ENCODE results near the gene CTXND1.
A peak's percentile ranks its signal among the peaks of the same experiment; 100 is the strongest.

Gene CTXND1

DNA sequence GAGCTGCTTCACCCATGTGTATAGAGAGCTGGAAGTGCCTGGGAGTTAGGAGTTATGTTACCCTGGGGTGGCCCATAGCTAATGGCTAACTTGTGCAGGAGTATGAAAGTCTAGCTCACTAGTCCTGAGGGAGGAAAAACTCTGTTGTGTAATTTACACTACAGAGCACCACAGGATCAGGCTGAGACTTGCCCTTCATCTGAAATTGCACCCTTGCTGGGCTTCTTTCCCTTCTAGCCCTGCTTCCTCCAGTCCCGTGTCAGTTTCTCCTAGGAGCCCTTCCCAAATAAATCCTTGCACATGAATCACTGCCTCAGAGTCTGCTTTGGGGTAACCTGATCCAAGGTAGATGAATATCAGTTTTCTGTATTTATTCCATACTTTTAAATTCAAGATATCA, 40.0 kb downstream of the CTXND1 start:
- DNase-seq (ENCODE audit: low spot score in 2 of 2), result no peak
- H3K36me3 ChIP-seq (replicated peaks), result no peaks in the 10 kb centered on the region
- no peak overlapping the region for H3K4me3 ChIP-seq
- H3K9me3 ChIP-seq, result no peaks in the 10 kb centered on the region
- H3K4me1 ChIP-seq, result no peaks in the 10 kb centered on the region
- in situ Hi-C loops (cut with MboI; ENCODE audit: low sequenced_read_pairs), result no loop called here
- peaks cover 9% of the 10 kb centered on the region; the same call in 1 of the 2 replicates for H3K27me3 ChIP-seq (ENCODE audit: low read depth)

DNA sequence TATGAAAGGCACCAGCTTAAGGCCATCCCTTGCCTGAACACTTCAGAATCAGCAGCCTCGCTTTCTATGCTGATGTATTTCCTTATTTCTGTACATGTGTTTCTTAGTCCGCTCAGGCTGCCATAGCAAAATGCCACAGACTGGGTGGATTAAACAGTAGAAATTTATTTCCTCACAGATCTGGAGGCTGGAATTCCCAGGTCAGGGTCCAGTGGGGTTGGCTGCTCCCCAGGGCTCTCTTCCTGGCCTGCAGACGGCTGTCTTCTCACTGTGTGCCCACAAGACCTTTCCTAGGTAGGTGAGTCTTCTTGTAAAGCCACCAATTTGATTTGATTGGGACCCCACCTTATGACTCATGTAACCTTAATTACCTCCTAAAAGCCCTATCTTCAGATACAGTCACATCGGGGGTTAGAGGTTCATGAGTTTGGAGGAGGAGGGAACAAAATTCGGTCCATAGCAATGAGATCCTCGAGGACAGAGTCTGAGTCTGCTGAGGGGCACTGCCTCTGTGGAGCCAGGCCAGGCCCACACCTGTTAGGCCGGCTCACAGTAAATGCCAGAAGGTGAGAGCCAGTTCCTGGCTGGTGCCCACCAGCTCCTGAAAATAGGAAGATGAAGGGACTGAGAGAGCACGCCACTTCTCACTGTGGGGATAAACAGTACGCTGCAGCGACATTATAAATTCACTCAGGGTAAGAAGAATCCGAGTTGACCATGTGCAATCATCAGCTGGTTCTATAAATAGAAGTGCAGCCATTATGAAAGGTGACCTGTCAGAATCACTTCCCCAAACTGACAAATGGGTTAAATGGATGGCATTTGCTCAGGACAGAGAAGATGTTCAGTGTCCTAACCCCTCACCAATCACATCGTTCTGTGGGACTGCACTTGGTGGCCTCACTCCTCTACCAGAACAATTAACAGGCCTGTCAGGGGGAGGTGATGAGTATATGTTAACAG, 41.1 kb downstream of the CTXND1 start:
- Histone ChIP-seq H3K4me1 (no peaks in the 10 kb centered on the region), H3K9me3 (no peaks in the 10 kb centered on the region), H3K4me3 (no peak overlapping the region), H3K27me3 (ENCODE audit: low read depth) (peaks cover 14% of the 10 kb centered on the region), H3K36me3 (replicated peaks) (no peaks in the 10 kb centered on the region)
- in situ Hi-C loops (cut with MboI; ENCODE audit: low sequenced_read_pairs), result no loop called here
- DNase-seq (ENCODE audit: low spot score in 2 of 2), result no peak

GRCh38 chr15:80208758-80209734, 43.0 kb downstream of the CTXND1 start:
- Histone ChIP-seq H3K36me3 (replicated peaks) (no peaks in the 10 kb centered on the region), H3K9me3 (no peaks in the 10 kb centered on the region), H3K4me1 (no peaks in the 10 kb centered on the region), H3K4me3 (no peak overlapping the region), H3K27me3 (ENCODE audit: low read depth) (peaks cover 29% of the 10 kb centered on the region)
- DNase-seq (ENCODE audit: low spot score in 2 of 2), result no peak
- in situ Hi-C loops (cut with MboI; ENCODE audit: low sequenced_read_pairs), result no loop called here

DNA sequence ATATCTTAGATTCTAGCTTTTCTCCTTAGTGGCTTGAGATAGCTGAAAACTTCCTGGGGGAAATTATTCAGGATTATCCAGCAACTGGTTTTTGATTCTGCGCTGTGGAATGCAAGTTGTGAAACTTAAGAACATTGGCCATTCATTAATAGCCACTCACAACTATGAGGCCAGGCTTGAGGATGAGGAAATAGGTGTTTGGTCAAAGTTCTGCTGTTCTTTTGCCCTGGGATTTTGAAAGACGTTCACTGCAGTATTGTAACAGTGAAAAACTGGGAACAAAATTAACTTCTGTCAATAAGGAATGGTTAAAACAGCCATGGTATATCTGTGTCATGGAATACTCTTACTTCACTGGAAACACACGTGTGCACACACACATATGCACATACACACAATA, 44.1 kb downstream of the CTXND1 start:
- Histone ChIP-seq H3K4me1 (no peaks in the 10 kb centered on the region), H3K9me3 (no peaks in the 10 kb centered on the region), H3K36me3 (replicated peaks) (no peaks in the 10 kb centered on the region), H3K27me3 (ENCODE audit: low read depth) (peaks cover 33% of the 10 kb centered on the region), H3K4me3 (no peak overlapping the region)
- no peak for DNase-seq (ENCODE audit: low spot score in 2 of 2)
- in situ Hi-C loops (cut with MboI; ENCODE audit: low sequenced_read_pairs), result no loop called here

GRCh38 chr15:80204231-80204630, 47.8 kb downstream of the CTXND1 start:
- Histone ChIP-seq H3K4me3 (no peak overlapping the region), H3K36me3 (replicated peaks) (no peaks in the 10 kb centered on the region), H3K4me1 (no peaks in the 10 kb centered on the region), H3K9me3 (no peaks in the 10 kb centered on the region), H3K27me3 (ENCODE audit: low read depth) (peaks cover 30% of the 10 kb centered on the region)
- DNase-seq (ENCODE audit: low spot score in 2 of 2), result no peak
- in situ Hi-C loops (cut with MboI; ENCODE audit: low sequenced_read_pairs), result no loop called here

DNA sequence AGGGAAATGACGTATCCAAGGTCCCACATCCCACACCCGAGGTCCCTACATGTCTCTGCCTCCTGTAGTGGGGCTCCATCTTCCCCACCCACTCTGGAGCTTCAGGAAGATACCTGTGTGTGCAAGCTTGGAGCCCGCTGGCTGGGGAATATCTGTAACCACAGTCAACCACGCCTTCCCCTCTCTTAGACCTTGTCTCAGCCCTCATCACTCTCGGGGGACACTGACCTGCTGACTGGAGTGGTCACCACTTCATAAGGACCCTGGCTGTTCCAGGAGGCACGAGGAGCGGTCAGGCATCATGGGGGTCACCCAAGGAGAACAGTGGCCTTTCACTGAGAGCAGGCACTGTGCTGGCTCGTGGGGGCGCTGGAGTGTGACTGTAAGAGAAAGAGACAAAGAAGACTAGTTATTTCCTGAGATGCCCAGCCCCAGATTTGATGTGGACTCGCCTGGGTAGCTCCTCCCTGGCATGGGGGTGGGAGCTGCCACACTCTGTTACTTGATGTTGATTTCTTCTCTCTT, 48.6 kb downstream of the CTXND1 start:
- Histone ChIP-seq H3K4me1 (no peaks in the 10 kb centered on the region), H3K36me3 (replicated peaks) (no peaks in the 10 kb centered on the region), H3K27me3 (ENCODE audit: low read depth) (peaks cover 31% of the 10 kb centered on the region), H3K9me3 (no peaks in the 10 kb centered on the region), H3K4me3 (no peak overlapping the region)
- in situ Hi-C loops (cut with MboI; ENCODE audit: low sequenced_read_pairs), result no loop called here
- no peak for DNase-seq (ENCODE audit: low spot score in 2 of 2)

DNA sequence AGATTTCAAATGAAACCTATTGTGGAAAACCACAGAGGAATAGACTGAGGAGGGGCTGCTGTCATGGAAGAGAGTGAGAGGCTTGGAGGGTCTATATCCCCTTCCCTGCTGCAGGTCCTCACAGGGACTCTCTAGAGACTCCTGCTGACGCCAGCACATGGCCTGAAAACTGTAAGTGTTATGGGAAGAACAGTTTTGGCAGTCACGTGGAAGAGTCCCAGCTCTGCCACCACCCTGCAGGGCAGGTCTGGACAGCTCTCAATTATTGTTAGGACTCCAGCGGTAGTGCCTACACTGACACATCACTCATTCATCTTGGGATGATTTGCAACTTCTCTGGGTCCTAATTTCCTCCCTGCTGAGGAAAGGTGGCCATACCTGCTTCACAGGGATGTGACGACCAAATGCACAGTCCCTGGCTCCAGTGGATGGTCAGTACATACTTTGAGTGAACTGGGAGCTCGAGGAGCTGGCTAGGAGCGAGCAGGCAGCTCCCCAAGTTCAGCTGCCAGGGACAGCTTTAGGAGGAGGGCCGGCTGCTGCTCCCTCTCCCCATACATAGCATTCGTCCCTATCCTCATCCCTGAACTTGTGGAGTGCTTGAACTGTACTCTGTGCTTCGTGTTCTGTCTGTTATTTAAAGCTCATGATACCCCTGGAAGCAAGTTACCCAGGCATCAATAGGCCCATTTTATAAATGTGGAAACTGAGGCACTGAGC, 49.2 kb downstream of the CTXND1 start:
- in situ Hi-C loops (cut with MboI; ENCODE audit: low sequenced_read_pairs), result no loop called here
- H3K27me3 ChIP-seq (ENCODE audit: low read depth), result peaks cover 32% of the 10 kb centered on the region
- no peaks in the 10 kb centered on the region for H3K4me1 ChIP-seq
- H3K36me3 ChIP-seq (replicated peaks), result no peaks in the 10 kb centered on the region
- H3K4me3 ChIP-seq, result no peak overlapping the region
- H3K9me3 ChIP-seq, result no peaks in the 10 kb centered on the region
- DNase-seq (ENCODE audit: low spot score in 2 of 2), result no peak

- no peak for DNase-seq (ENCODE audit: low spot score in 2 of 2)
- no peaks in the 10 kb centered on the region for H3K4me1 ChIP-seq
- H3K36me3 ChIP-seq (replicated peaks), result no peaks in the 10 kb centered on the region
- in situ Hi-C loops (cut with MboI; ENCODE audit: low sequenced_read_pairs), result no loop called here
- no peak overlapping the region for H3K4me3 ChIP-seq
- no peaks in the 10 kb centered on the region for H3K9me3 ChIP-seq
- H3K27me3 ChIP-seq (ENCODE audit: low read depth), result peaks cover 29% of the 10 kb centered on the region
These were observed 50.0 kb downstream of the CTXND1 start for GRCh38 chr15:80202016-80202315.

DNA sequence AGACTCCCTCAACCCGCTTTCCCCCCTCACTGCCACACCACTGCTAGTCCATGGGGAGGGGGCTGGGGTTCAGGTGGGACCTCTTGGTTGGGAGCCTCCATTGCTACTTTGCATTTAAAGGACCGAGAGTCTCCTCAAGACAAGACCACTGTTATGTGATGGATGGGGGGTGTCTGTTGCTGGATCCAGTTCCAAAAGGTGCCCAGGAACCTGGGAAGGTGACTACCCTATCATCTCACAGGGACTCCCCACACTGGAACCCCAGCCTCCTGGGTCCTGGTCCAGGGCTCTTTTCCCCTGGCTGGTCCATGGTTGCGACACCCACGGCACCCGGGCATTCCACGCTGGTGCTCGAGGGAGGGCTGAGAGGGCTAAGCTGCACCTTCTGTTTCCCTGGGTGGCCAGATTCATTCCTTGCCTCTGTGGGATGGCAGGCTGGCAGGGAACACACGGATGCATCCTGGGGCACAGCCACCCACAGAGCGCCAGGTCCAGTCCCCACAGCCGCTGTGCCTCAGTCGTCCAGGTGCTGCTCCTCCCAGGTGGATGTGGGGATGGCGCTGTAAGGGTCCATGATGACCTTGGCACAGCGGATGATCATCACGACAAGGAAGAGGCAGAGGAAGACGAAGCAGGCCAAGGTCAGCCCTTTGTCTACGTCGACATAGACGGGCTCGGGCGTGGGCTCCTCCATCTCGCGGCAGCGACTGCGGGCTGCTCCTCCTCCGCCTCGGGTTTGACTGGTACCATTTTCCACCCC, 50.6 kb downstream of the CTXND1 start:
- no peaks in the 10 kb centered on the region for H3K36me3 ChIP-seq (replicated peaks)
- peak in 1 of 2 experiments; percentile 8 for DNase-seq (ENCODE audit: low spot score in 2 of 2)
- no peaks in the 10 kb centered on the region for H3K4me1 ChIP-seq
- in situ Hi-C loops (cut with MboI; ENCODE audit: low sequenced_read_pairs), result no loop called here
- H3K4me3 ChIP-seq, result no peak overlapping the region
- H3K27me3 ChIP-seq (ENCODE audit: low read depth), result peaks cover 25% of the 10 kb centered on the region
- H3K9me3 ChIP-seq, result no peaks in the 10 kb centered on the region

DNA sequence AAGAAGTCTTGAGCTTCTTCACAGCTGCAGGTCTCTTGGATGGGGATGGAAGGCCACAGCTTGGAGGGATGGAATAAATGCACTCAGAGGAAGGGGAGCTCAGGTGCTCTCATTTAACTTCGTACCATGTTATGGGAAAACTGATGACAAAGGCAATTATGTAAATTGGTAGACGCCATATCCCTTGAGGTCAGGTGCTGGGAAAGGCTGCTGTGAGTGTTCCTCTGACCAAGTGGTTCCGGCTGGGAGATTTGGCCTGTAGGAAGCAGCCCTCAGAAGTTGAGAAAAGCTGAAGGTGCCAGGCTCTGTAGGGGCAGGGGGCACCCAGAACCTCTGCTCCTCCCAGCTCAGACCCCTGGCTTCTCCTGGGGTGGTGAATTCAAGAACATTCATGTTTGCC, 52.1 kb downstream of the CTXND1 start:
- Histone ChIP-seq H3K36me3 (replicated peaks) (no peaks in the 10 kb centered on the region), H3K27me3 (ENCODE audit: low read depth) (peaks cover 13% of the 10 kb centered on the region), H3K4me1 (no peaks in the 10 kb centered on the region), H3K9me3 (no peaks in the 10 kb centered on the region), H3K4me3 (no peak overlapping the region)
- no peak for DNase-seq (ENCODE audit: low spot score in 2 of 2)
- in situ Hi-C loops (cut with MboI; ENCODE audit: low sequenced_read_pairs), result no loop called here

GRCh38 chr15:80199366-80199765, 52.6 kb downstream of the CTXND1 start:
- DNase-seq (ENCODE audit: low spot score in 2 of 2), result no peak
- Histone ChIP-seq H3K9me3 (no peaks in the 10 kb centered on the region), H3K4me1 (no peaks in the 10 kb centered on the region), H3K36me3 (replicated peaks) (no peaks in the 10 kb centered on the region), H3K4me3 (no peak overlapping the region), H3K27me3 (ENCODE audit: low read depth) (peaks cover 8% of the 10 kb centered on the region)
- in situ Hi-C loops (cut with MboI; ENCODE audit: low sequenced_read_pairs), result no loop called here

GRCh38 chr15:80194914-80195313, 57.1 kb downstream of the CTXND1 start:
- in situ Hi-C loops (cut with MboI; ENCODE audit: low sequenced_read_pairs), result no loop called here
- H3K4me1 ChIP-seq, result no peaks in the 10 kb centered on the region
- no peak overlapping the region for H3K4me3 ChIP-seq
- peaks cover 2% of the 10 kb centered on the region; the same call in 1 of the 2 replicates for H3K27me3 ChIP-seq (ENCODE audit: low read depth)
- peak in 1 of 2 experiments; percentile 2 for DNase-seq (ENCODE audit: low spot score in 2 of 2)
- no peaks in the 10 kb centered on the region for H3K36me3 ChIP-seq (replicated peaks)
- H3K9me3 ChIP-seq, result no peaks in the 10 kb centered on the region

DNA sequence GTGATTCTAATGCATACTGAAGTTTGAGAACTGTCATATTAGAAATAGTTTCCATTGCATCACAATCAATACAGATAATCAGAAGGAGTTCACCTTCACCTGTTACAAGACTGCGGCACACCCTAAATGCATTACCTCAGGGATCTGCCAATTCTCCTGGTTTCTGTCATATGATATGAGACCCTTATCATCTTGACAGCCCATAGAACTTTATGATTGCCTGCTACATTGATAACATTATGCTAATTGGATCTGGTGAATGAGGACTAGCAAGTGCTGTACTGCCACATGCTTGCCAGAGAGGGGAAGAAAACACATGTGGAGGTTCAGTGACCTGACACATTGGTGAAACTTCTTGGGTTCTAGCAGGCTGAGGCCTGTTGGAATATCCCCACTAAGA, 57.8 kb downstream of the CTXND1 start:
- no peaks in the 10 kb centered on the region for H3K36me3 ChIP-seq (replicated peaks)
- in situ Hi-C loops (cut with MboI; ENCODE audit: low sequenced_read_pairs), result no loop called here
- no peak overlapping the region for H3K4me3 ChIP-seq
- DNase-seq (ENCODE audit: low spot score in 2 of 2), result no peak
- H3K27me3 ChIP-seq (ENCODE audit: low read depth), result peaks cover 2% of the 10 kb centered on the region; the same call in 1 of the 2 replicates
- H3K9me3 ChIP-seq, result no peaks in the 10 kb centered on the region
- H3K4me1 ChIP-seq, result no peaks in the 10 kb centered on the region
